ENCODE data around the gene ITGB3.

ITGB3 gene

GRCh38 chr17:47239619-47239966, 14.0 kb upstream of the ITGB3 start:
- no peak overlapping the region for H3K4me3 ChIP-seq (ENCODE audit: low read depth, low read length)
- no peak for TF ChIP-seq CTCF (IDR thresholded peaks at IDR 0.05; ENCODE audit: borderline replicate concordance, insufficient read depth, low read depth, low read length)

GRCh38 chr17:47239967-47240651, 13.5 kb upstream of the ITGB3 start:
- no peak for TF ChIP-seq CTCF (IDR thresholded peaks at IDR 0.05; ENCODE audit: borderline replicate concordance, insufficient read depth, low read depth, low read length)

GRCh38 chr17:47240806-47241205, 12.8 kb upstream of the ITGB3 start:
- no peak overlapping the region for H3K4me3 ChIP-seq (ENCODE audit: low read depth, low read length)

More at GRCh38 chr17:47239967-47240651, 13.5 kb upstream of the ITGB3 start:
- H3K4me3 ChIP-seq (ENCODE audit: low read depth, low read length): no peak overlapping the region

GRCh38 chr17:47242648-47243047, 11.0 kb upstream of the ITGB3 start:
- H3K4me3 ChIP-seq (ENCODE audit: low read depth, low read length): no peak overlapping the region
- no peak for TF ChIP-seq CTCF (IDR thresholded peaks at IDR 0.05; ENCODE audit: borderline replicate concordance, insufficient read depth, low read depth, low read length)

More at GRCh38 chr17:47240806-47241205, 12.8 kb upstream of the ITGB3 start:
- TF ChIP-seq CTCF (IDR thresholded peaks at IDR 0.05; ENCODE audit: borderline replicate concordance, insufficient read depth, low read depth, low read length): no peak

- no peak overlapping the region for H3K4me3 ChIP-seq (ENCODE audit: low read depth, low read length)
- no peak for TF ChIP-seq CTCF (IDR thresholded peaks at IDR 0.05; ENCODE audit: borderline replicate concordance, insufficient read depth, low read depth, low read length)
These were observed 9.7 kb upstream of the ITGB3 start for GRCh38 chr17:47243737-47244598.

GRCh38 chr17:47244697-47245096, 8.9 kb upstream of the ITGB3 start:
- TF ChIP-seq CTCF (IDR thresholded peaks at IDR 0.05; ENCODE audit: borderline replicate concordance, insufficient read depth, low read depth, low read length): no peak
- H3K4me3 ChIP-seq (ENCODE audit: low read depth, low read length): no peak overlapping the region
